Thymus (tissue), 11 donors: ENCODE measurements around the gene ULBP2. TPM values are rescaled to one million over a fixed set of nuclear protein-coding genes. Genes with fewer than 3 reads are reported as not detected.
A peak's percentile ranks its signal among the peaks of the same experiment; 100 is the strongest.
"Not testable (repeated sequence)": the region's sequence is repeated elsewhere in the genome, so short reads cannot be mapped to it uniquely, and the experiment has no call there.

Experiments used
- DNase-seq, 9 donors: peaks; one replicate each; pipeline ENCODE4 v3.0.0-alpha.2; 2013; ENCODE audit warnings: low spot score in 9 of 9, low read depth in 6 of 9, missing footprints in 1 of 9
- H3K27ac ChIP-seq, 2 donors: one replicate each; pipeline ENCODE4 v1.5.1; 2013; ENCODE audit warnings: control low read depth in 1 of 2, low read depth in 1 of 2, low read length in 1 of 2, mild to moderate bottlenecking in 1 of 2, moderate library complexity in 1 of 2
- H3K27me3 ChIP-seq, 2 donors: one replicate each; pipeline ENCODE4 v1.5.1; 2013; ENCODE audit warnings: low read length in 1 of 2; ENCODE audit not compliant: control insufficient read depth in 2 of 2, insufficient read depth in 1 of 2
- H3K36me3 ChIP-seq, 2 donors: one replicate each; pipeline ENCODE4 v1.5.1; 2013; ENCODE audit warnings: low read length in 1 of 2, mild to moderate bottlenecking in 1 of 2, moderate library complexity in 1 of 2; ENCODE audit not compliant: control insufficient read depth in 2 of 2, insufficient read depth in 2 of 2
- H3K4me1 ChIP-seq, 2 donors: one replicate each; pipeline ENCODE4 v1.5.1; 2013; ENCODE audit warnings: low read length in 2 of 2; ENCODE audit not compliant: control insufficient read depth in 2 of 2, insufficient read depth in 2 of 2
- H3K4me3 ChIP-seq, 2 donors: one replicate each; pipeline ENCODE4 v1.5.1; 2013; ENCODE audit warnings: low read length in 2 of 2, control low read depth in 1 of 2, mild to moderate bottlenecking in 1 of 2
- H3K9me3 ChIP-seq, 2 donors: one replicate each; pipeline ENCODE4 v1.5.1; 2013; ENCODE audit warnings: low read length in 1 of 2, mild to moderate bottlenecking in 1 of 2; ENCODE audit not compliant: control insufficient read depth in 2 of 2, insufficient read depth in 1 of 2
- WGBS: extraction: QIAGEN DNeasy Blood & Tissue Kit; methylation state at CpG from one replicate; pipeline ENCODE4 v1.1.7; 2013; 5-methylcytosine and 5-hydroxymethylcytosine counted together
- polyA plus RNA-seq: library from polyadenylated mRNA; stranded (reverse); fragments of 200-250 nt; gene quantifications from one replicate; pipeline ENCODE4 v1.2.3, GENCODE V29; 2013
- total RNA-seq: library from RNA; stranded (reverse); fragments of 120-200 nt; gene quantifications from one replicate; pipeline ENCODE4 v1.2.4, GENCODE V29; 2013
- donor health status: healthy.

The ULBP2 gene
- total and polyA plus RNA-seq, 2 donors, result 0.66 to 2.3 TPM

- Histone ChIP-seq H3K27me3 (peaks cover 29 to 100% of the 10 kb centered on the region in 2 donors), H3K4me3 (peak overlapping the region; percentile 42 to 58), H3K36me3 (no peaks in the 10 kb centered on the region), H3K27ac (no peak overlapping the region), H3K4me1 (peaks cover 0 to 27% of the 10 kb centered on the region in 2 donors), H3K9me3 (peaks cover 0 to 1% of the 10 kb centered on the region in 2 donors)
- DNase-seq, result peak in 2 of 9 donors; percentile 26 to 59
- WGBS, result 11% methylated on average over 38 of the region's 38 CpGs
Observed at GRCh38 chr6:149965194-149966020, 23.6 kb downstream of the ULBP2 start.

GRCh38 chr6:149966319-149966718 lies 24.5 kb downstream of the ULBP2 start:
- 93% methylated on average over 2 of the region's 2 CpGs for whole genome bisulfite sequencing
- not testable (repeated sequence) for DNase-seq, H3K27ac ChIP-seq, H3K9me3 ChIP-seq, H3K36me3 ChIP-seq, H3K4me3 ChIP-seq
- H3K4me1 ChIP-seq, result peaks cover 0 to 27% of the 10 kb centered on the region in 2 donors
- H3K27me3 ChIP-seq, result peaks cover 29 to 100% of the 10 kb centered on the region in 2 donors

- no peak for DNase-seq
- Histone ChIP-seq H3K27ac (no peak overlapping the region), H3K36me3 (no peaks in the 10 kb centered on the region), H3K27me3 (peaks cover 31 to 95% of the 10 kb centered on the region in 2 donors), H3K4me3 (no peak overlapping the region), H3K9me3 (peaks cover 0 to 1% of the 10 kb centered on the region in 2 donors), H3K4me1 (peaks cover 0 to 27% of the 10 kb centered on the region in 2 donors)
- WGBS, result 98% methylated on average over 4 of the region's 4 CpGs
Observed at GRCh38 chr6:149967591-149967990, 25.8 kb downstream of the ULBP2 start.

- DNase-seq, H3K36me3 ChIP-seq: not testable (repeated sequence)
Observed at GRCh38 chr6:149967999-149968398, 26.2 kb downstream of the ULBP2 start.

GRCh38 chr6:149968909-149969308 lies 27.1 kb downstream of the ULBP2 start:
- H3K27ac ChIP-seq, DNase-seq, H3K9me3 ChIP-seq, H3K36me3 ChIP-seq, H3K4me3 ChIP-seq: not testable (repeated sequence)
- Histone ChIP-seq H3K27me3 (peaks cover 21 to 92% of the 10 kb centered on the region in 2 donors), H3K4me1 (peaks cover 0 to 17% of the 10 kb centered on the region in 2 donors)
- 78% methylated on average over 2 of the region's 2 CpGs for WGBS

More at GRCh38 chr6:149967999-149968398, 26.2 kb downstream of the ULBP2 start:
- H3K27me3 ChIP-seq, result peaks cover 30 to 94% of the 10 kb centered on the region in 2 donors
- not testable (repeated sequence) for H3K4me3 ChIP-seq, H3K27ac ChIP-seq, H3K9me3 ChIP-seq
- 59% methylated on average over 2 of the region's 2 CpGs for WGBS
- H3K4me1 ChIP-seq, result peaks cover 0 to 26% of the 10 kb centered on the region in 2 donors

- Histone ChIP-seq H3K9me3 (no peaks in the 10 kb centered on the region), H3K27me3 (peaks cover 22 to 92% of the 10 kb centered on the region in 2 donors), H3K27ac (no peak overlapping the region), H3K4me3 (no peak overlapping the region), H3K36me3 (no peaks in the 10 kb centered on the region), H3K4me1 (peaks cover 0 to 12% of the 10 kb centered on the region in 2 donors)
- 91% methylated on average over 2 of the region's 2 CpGs for WGBS
- no peak for DNase-seq
Observed at GRCh38 chr6:149969635-149970034, 27.8 kb downstream of the ULBP2 start.

GRCh38 chr6:149974394-149974793 lies 32.6 kb downstream of the ULBP2 start:
- peak in 1 of 9 donors; percentile 37 for DNase-seq
- H3K9me3 ChIP-seq, H3K4me3 ChIP-seq, H3K27ac ChIP-seq, H3K4me1 ChIP-seq, H3K36me3 ChIP-seq: not testable (repeated sequence)
- H3K27me3 ChIP-seq, result peaks cover 4 to 90% of the 10 kb centered on the region in 2 donors
- WGBS, result 61% methylated on average over 6 of the region's 6 CpGs

- Histone ChIP-seq H3K4me3 (no peak overlapping the region), H3K36me3 (no peaks in the 10 kb centered on the region), H3K4me1 (peaks cover 0 to 2% of the 10 kb centered on the region in 2 donors), H3K9me3 (no peaks in the 10 kb centered on the region), H3K27ac (no peak overlapping the region), H3K27me3 (peaks cover 4 to 90% of the 10 kb centered on the region in 2 donors)
- peak in 1 of 9 donors; percentile 37 for DNase-seq
- 38% methylated on average over 3 of the region's 3 CpGs for WGBS
Observed at GRCh38 chr6:149974825-149975224, 33.0 kb downstream of the ULBP2 start.

- Histone ChIP-seq H3K27ac (no peak overlapping the region), H3K27me3 (peaks cover 4 to 89% of the 10 kb centered on the region in 2 donors), H3K4me3 (no peak overlapping the region), H3K9me3 (no peaks in the 10 kb centered on the region), H3K36me3 (no peaks in the 10 kb centered on the region), H3K4me1 (peaks cover 0 to 2% of the 10 kb centered on the region in 2 donors)
- no peak for DNase-seq
Observed at GRCh38 chr6:149975400-149975799, 33.6 kb downstream of the ULBP2 start.
